ENCODE measurements around the gene PALD1. TPM values are rescaled to one million over a fixed set of nuclear protein-coding genes. Genes with fewer than 3 reads are reported as not detected.
"Not testable (repeated sequence)": the region's sequence is repeated elsewhere in the genome, so short reads cannot be mapped to it uniquely, and the experiment has no call there.

Gene PALD1
- total RNA-seq, 1 donor from 2014 or later: 0.10 TPM

DNA sequence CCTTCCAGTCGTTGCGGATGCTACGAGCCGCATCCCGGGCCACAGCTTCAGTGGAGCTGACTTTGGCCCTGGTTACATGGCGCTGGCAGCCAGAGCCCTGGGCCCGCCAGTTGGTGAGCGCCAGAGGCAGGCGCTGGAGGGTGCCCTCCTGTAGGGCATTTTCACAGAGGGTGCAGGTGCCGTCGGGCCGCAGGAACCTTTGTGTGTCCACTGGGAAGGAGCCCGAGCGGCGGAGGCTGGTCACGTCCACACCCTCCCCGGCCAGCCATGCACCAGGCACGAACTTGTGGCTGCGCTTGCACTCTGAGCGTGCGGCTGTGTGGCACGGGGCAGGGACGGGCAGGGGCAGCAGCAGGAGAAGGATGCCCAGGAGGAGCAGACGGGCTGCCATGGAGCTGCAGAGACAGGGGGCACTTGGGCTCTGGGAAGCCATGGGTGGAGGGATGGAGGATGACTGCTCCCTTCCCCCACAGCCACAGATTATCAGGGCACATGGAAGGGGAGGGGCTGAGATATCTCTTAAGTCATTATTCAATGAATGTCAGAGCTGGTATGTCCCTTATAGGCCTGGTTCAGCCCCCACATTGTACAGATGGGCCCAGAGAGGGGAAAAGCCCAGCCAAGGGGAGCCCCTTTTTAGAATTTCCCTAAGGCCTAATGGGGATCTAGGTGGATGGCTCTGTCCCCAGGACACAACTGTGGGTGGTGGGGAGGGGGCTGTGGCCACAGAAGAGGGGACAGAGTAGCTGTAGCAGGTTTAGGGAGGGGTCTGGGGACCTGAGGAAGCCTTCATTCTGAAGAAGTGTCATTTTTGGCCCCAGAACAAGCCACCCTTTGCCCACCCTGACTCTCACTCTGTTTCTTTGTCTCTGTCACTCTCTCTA, 122.2 kb downstream of the PALD1 start:
- intact Hi-C loops (cut with micrococcal nuclease): loop anchor here (5.0 kb wide), 1 partner anchor 282 kb away; no protein-coding TSS in a partner anchor

DNA sequence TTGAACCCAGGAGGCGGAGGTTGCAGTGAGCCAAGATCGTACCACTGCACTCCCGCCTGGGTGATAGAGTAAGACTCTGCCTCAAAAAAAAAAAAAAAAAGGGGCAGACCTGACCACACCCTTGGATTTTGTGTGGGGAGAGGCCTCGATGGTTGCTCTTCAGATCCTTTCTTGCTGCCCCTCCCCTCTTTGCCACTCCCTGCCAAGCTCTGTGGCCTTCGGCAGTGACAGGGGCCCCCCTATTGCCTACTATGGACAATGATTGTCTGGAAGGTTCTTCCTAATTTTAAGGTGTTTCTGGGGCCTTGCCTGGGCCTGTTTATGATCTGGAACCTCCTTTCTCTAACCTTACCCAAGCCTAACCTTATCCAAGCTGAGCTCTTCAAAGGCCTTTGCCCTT, 123.2 kb downstream of the PALD1 start:
- intact Hi-C loops (cut with micrococcal nuclease): loop anchor here (1.0 to 5.0 kb wide), 4 partner anchors 17 to 281 kb away; no protein-coding TSS in a partner anchor

DNA sequence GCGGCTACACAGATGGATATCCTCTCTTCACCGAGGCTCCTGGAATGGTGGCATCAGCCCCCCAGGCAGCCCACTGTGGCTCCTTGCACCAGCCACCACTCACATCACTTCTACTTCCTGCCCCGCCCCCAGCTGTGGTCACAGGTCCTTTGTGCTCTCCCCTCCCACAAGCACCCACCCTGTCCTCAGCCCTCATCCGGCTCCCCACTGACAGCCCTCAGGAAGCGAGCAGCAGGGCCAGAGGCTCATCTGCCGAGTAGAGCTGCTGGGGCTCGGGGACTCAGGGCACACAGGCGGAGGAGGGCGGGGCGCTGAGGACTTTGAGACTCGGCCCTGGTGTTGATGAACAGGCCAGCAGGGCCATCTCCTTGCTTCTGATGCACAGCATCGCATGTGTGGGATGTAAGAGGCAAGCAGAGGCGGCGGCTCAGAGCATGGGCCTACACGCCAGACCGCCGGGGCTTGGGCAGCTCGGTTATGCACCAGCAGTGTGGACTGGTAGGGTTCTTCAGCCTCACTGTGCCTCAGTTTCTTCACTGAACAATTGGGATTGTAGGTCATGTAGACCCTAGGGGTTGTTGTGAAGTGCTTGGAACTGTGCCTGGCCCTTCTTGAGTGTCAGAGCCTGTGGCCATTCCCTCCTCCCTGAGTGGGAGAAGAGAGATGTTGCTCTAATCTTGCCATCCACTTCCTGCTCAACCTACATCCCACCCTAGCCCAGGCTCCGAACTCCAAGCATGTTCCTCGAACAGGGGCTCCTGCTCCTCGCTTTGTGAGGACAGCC, 124.3 kb downstream of the PALD1 start, which contains the start of gene PRF1:
Gene PRF1 (minus strand): TSS at position 77 of the 784 bp plus-strand sequence. CDS start 1,839 bp downstream, outside the sequence.
- intact Hi-C loops (cut with micrococcal nuclease): loop anchor here (1.0 to 5.0 kb wide), 4 partner anchors 15 to 279 kb away; no protein-coding TSS in a partner anchor

DNA sequence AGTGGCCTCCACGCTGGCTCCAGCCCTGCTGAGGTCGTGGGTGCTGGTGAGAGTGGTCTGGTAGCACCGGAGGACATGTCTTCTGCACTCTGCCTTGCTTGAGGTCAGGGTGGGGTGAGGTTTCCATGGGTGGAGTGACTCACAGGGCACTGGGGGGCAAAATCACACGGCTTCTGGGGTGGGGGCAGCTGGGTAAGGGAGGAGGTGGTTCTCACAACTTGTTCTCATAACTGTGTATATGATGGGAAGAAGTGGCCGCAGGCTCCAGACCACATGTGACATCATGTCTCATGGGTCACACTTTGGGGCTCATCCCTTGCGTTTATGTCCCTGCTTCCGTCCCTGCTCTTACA, 124.9 kb downstream of the PALD1 start:
- intact Hi-C loops (cut with micrococcal nuclease): loop anchor here (5.0 kb wide), 1 partner anchor 279 kb away; no protein-coding TSS in a partner anchor

DNA sequence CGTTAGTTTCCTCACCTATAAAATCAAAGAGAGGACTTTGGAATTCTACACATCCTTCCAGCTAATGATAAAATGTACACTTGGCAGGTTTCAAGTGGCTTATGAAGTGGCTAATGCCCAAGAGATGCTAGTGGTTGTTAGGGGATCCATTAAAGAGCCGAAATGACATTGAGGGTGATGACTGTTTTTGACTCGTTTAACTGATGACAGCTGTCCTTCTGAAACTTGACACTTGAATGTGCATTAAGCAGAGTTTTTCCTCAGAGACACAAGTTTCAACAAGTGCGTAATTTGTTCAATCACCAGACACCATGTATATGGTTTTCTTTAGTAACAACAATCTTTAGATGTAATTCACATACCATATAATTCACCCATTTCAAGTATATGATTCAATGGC, 125.5 kb downstream of the PALD1 start:
- intact Hi-C loops (cut with micrococcal nuclease): loop anchor here (5.0 kb wide), 1 partner anchor 278 kb away; no protein-coding TSS in a partner anchor

DNA sequence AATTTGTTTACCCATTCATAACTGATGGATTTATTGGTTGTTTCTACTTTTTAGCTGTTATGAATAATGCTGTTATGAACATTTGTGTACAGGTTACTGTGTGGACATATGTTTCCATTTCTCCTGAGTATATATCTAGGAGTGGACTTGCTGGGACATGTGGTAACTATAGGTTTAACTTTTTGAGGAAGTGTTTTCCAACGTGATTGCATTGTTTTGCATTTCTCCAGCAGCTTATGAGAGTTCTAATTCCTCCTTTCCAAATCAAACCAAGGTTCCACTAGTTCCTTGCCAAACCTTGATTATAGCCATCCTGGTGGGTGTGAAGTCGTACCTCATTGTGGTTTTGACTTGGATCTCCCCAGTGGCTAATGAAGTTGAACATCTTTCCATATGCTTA, 126.6 kb downstream of the PALD1 start:
- intact Hi-C loops (cut with micrococcal nuclease): no loop called here

GRCh38 chr10:70607936-70608335, 129.4 kb downstream of the PALD1 start:
- intact Hi-C loops (cut with micrococcal nuclease): no loop called here

- intact Hi-C loops (cut with micrococcal nuclease): no loop called here
Measured at GRCh38 chr10:70613941-70614340, 135.4 kb downstream of the PALD1 start.

DNA sequence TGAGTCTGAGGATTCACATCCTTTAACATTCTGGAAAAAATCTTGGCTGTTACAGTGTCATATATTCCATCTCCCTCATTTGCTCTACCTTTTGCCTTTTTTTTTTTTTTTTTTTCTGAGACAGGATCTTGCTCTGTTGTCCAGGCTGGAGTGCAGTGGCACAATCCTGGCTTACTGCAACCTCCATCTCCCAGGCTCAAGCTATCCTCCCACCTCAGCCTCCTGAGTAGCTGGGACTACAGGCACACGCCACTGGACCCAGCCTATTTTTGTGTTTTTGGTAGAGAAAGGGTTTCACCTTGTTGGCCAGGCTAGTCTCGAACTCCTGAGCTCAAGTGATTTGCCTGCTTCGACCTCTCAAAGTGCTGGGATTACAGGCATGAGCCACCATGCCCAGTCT, 135.8 kb downstream of the PALD1 start:
- intact Hi-C loops (cut with micrococcal nuclease): not testable (repeated sequence)

- intact Hi-C loops (cut with micrococcal nuclease): no loop called here
Measured at GRCh38 chr10:70615211-70615610, 136.6 kb downstream of the PALD1 start.

- intact Hi-C loops (cut with micrococcal nuclease): no loop called here
Measured at GRCh38 chr10:70615784-70616522, 137.4 kb downstream of the PALD1 start.

GRCh38 chr10:70616761-70617160, 138.2 kb downstream of the PALD1 start:
- intact Hi-C loops (cut with micrococcal nuclease): no loop called here

Other genes starting within 250 kb of the PALD1 start
- gene PPA1, start 245.3 kb upstream of the PALD1 start, total RNA-seq: 187 and 192 TPM in 2 replicates
- not detected in 2 replicates for gene NPFFR1, start 194.8 kb upstream of the PALD1 start, total RNA-seq
- gene LRRC20, start 96.1 kb upstream of the PALD1 start, total RNA-seq: 7.8 and 9.0 TPM in 2 replicates
- gene EIF4EBP2, start 74.6 kb upstream of the PALD1 start, total RNA-seq: 48.4 and 50.2 TPM in 2 replicates
- not detected in 2 replicates for gene NODAL, start 37.1 kb upstream of the PALD1 start, total RNA-seq
- gene PRF1, start 124.0 kb downstream of the PALD1 start, total RNA-seq: 129 and 132 TPM in 2 replicates
- gene ADAMTS14, start 193.7 kb downstream of the PALD1 start, total RNA-seq: 0.07 and 0.15 TPM in 2 replicates

Measured in T-helper 1 cell treated with Interleukin-12 subunit alpha and Interleukin-12 subunit beta and Interleukin-4 antibody, amounts not matched to agents 30 ng/mL and 1 ng/mL, for 36 hours (primary cell).